K562 (cell line): ENCODE results near the gene MYO1D. TPM values are rescaled to one million over a fixed set of nuclear protein-coding genes. Genes with fewer than 3 reads are reported as not detected.

Experiments
- ATAC-seq: fragments of 200-7000 bp; cut with Tn5 transposase; 3 replicates; pipeline ENCODE4 v1.9.1; 2020; ENCODE audit warnings: moderate library complexity
- BruUV-seq: library from RNA; stranded (reverse); fragments of 400-500 nt; replicated peaks from 2 replicates; lab custom pipeline; 2021; lab: Mats Ljungman, UMichigan
- CTCF ChIA-PET: fragments of 300-600 bp; formaldehyde crosslinking; extraction: SDS; loops from one replicate; lab custom pipeline; 2021; ENCODE audit warnings: low intra/inter-chr PET ratio; lab: Yijun Ruan, JAX
- POLR2A ChIA-PET: fragments of 300-600, 350-650 bp; sonication (Branson Sonifier 250); formaldehyde crosslinking; extraction: SDS; loops from one replicate; lab custom pipeline; 2021; ENCODE audit warnings: antibody characterized with exemption, inconsistent platforms; lab: Yijun Ruan, JAX
- DNase-seq, 4 experiments: peaks; one replicate each; pipeline versions ENCODE4 v3.0.0 to v3.0.0-alpha.2; 2011 to 2018; ENCODE audit warnings: low spot score in 3 of 4, mixed read lengths in 3 of 4; ENCODE audit errors: extremely low read depth in 1 of 4
- FAIRE-seq: peaks from 2 replicates; lab custom pipeline; 2011; peaks lifted over from hg19 to GRCh38; lab: Jason Lieb, UNC
- H2AFZ ChIP-seq: 2 replicates; pipeline ENCODE4 v1.6.0; 2011; ENCODE audit warnings: low read depth, low read length, control low read depth, inconsistent platforms
- H3K27ac ChIP-seq: fragments of 200-600 bp; 3 replicates; pipeline ENCODE4 v1.8.0; 2011; ENCODE audit warnings: low read depth, mild to moderate bottlenecking, control low read depth, inconsistent platforms, low read length, moderate library complexity, mixed read lengths; ENCODE audit errors: extremely low read depth
- H3K27me3 ChIP-seq, 2 experiments: fragments of 300-600 bp in 1 of 2; 2 replicates in 1 of 2; 3 replicates in 1 of 2; pipeline versions ENCODE4 v1.6.0 to v1.8.0; 2011; ENCODE audit warnings: inconsistent platforms in 2 of 2, low read length in 2 of 2, mild to moderate bottlenecking in 1 of 2, mixed read lengths in 1 of 2, moderate library complexity in 1 of 2; ENCODE audit not compliant: control insufficient read depth in 2 of 2, insufficient read depth in 2 of 2
- H3K36me3 ChIP-seq: fragments of 300-600 bp; 3 replicates; pipeline ENCODE4 v1.8.0; 2011; ENCODE audit warnings: mild to moderate bottlenecking, low read length, inconsistent platforms; ENCODE audit not compliant: control insufficient read depth, insufficient read depth
- H3K4me1 ChIP-seq, 2 experiments: fragments of 200-600 bp in 1 of 2; replicated peaks in 1 of 2; 2 replicates in 1 of 2; 3 replicates in 1 of 2; pipeline versions ENCODE4 v1.5.1 to v1.8.0; 2011; ENCODE audit warnings: inconsistent platforms in 2 of 2, low read length in 2 of 2, mild to moderate bottlenecking in 1 of 2, mixed read lengths in 1 of 2, moderate library complexity in 1 of 2; ENCODE audit not compliant: control insufficient read depth in 2 of 2, insufficient read depth in 2 of 2
- H3K4me2 ChIP-seq: 2 replicates; pipeline ENCODE4 v1.6.1; 2011; ENCODE audit warnings: low read length, control low read depth, inconsistent platforms, mixed read lengths; ENCODE audit not compliant: insufficient read depth
- H3K4me3 ChIP-seq: fragments of 200-600 bp; sonication (generic), shearing (Covaris generic); 2 replicates; pipeline ENCODE4 v1.5.1; 2016; ENCODE audit warnings: control low read depth, inconsistent platforms
- H3K79me2 ChIP-seq: fragments of 200-600 bp; 3 replicates; pipeline ENCODE4 v1.8.0; 2011; ENCODE audit warnings: low read length, inconsistent platforms; ENCODE audit not compliant: control insufficient read depth, insufficient read depth
- H3K9ac ChIP-seq, 2 experiments: 2 replicates each; pipeline versions ENCODE4 v1.6.0 to v1.6.1; 2011; ENCODE audit warnings: low read depth in 2 of 2, low read length in 2 of 2, control low read depth in 1 of 2, inconsistent platforms in 1 of 2, mild to moderate bottlenecking in 1 of 2, mixed read lengths in 1 of 2; ENCODE audit not compliant: insufficient read depth in 1 of 2
- H3K9me1 ChIP-seq: one replicate; pipeline ENCODE4 v1.6.0; 2011; ENCODE audit warnings: inconsistent platforms, mild to moderate bottlenecking, low read length, moderate library complexity; ENCODE audit not compliant: control insufficient read depth, insufficient read depth
- H3K9me3 ChIP-seq: replicated peaks from 2 replicates; pipeline ENCODE4 v1.5.1; 2011; ENCODE audit warnings: low read depth, low read length, inconsistent platforms; ENCODE audit not compliant: control insufficient read depth, insufficient read depth
- H4K20me1 ChIP-seq: replicated peaks from 2 replicates; pipeline ENCODE4 v1.6.1; 2011; ENCODE audit warnings: low read length, inconsistent platforms, mixed read lengths; ENCODE audit not compliant: control insufficient read depth, insufficient read depth
- DDX20 ChIP-seq: fragments of 450-650 bp; IDR thresholded peaks from 2 replicates; pipeline ENCODE4 v1.6.1; 2016; ENCODE audit warnings: missing genetic modification characterization, low read depth, mild to moderate bottlenecking, missing compliant biosample characterization, moderate library complexity
- GMEB1 ChIP-seq: fragments of 250-450 bp; sonication (Bioruptor Pico); IDR thresholded peaks from 2 replicates; pipeline ENCODE4 v1.4.0; 2020; ENCODE audit warnings: mild to moderate bottlenecking
- IRF9 ChIP-seq: fragments of 450-650 bp; IDR thresholded peaks from 2 replicates; pipeline ENCODE4 v1.6.1; 2016; ENCODE audit warnings: missing biosample characterization, missing genetic modification characterization
- MTA2 ChIP-seq: fragments of 450-650 bp; IDR thresholded peaks from 2 replicates; pipeline ENCODE4 v1.6.1; 2016; ENCODE audit warnings: low read depth
- NONO ChIP-seq, 2 experiments: fragments of 200-400 bp in 1 of 2; fragments of 450-650 bp in 1 of 2; formaldehyde crosslinking in 1 of 2; IDR thresholded peaks; 2 replicates each; pipeline ENCODE4 v1.6.1; 2017; ENCODE audit warnings: low read depth in 2 of 2, mild to moderate bottlenecking in 2 of 2, moderate library complexity in 2 of 2, low read length in 1 of 2
- RFX5 ChIP-seq: IDR thresholded peaks from 2 replicates; pipeline ENCODE4 v1.6.1; 2011; ENCODE audit warnings: low read depth, mild to moderate bottlenecking, improper control_type of control experiment, low read length
- STAT5A ChIP-seq: IDR thresholded peaks from 2 replicates; pipeline ENCODE4 v1.6.1; 2012; ENCODE audit warnings: low read length, inconsistent platforms, borderline replicate concordance
- ZMIZ1 ChIP-seq, 2 experiments: fragments of 150-350 bp in 1 of 2; IDR thresholded peaks; 2 replicates each; pipeline ENCODE4 v1.6.1; 2012 to 2016; ENCODE audit warnings: low read depth in 2 of 2, low read length in 2 of 2, mild to moderate bottlenecking in 1 of 2, moderate library complexity in 1 of 2
- WGBS: fragments of 100-300 bp; shearing (Covaris generic); methylation state at CpG from one replicate; pipeline ENCODE4 v1.1.6; 2016; ENCODE audit warnings: low coverage, mixed read lengths; ENCODE audit not compliant: insufficient coverage; ENCODE audit errors: missing lambda C conversion rate; 5-methylcytosine and 5-hydroxymethylcytosine counted together
- in situ Hi-C: fragments of 300-500 bp; cut with MboI; formaldehyde crosslinking; loops from 4 replicates; pipeline ENCODE4 v1.15.0; 2018; ENCODE audit warnings: inconsistent platforms, mixed read lengths
- intact Hi-C: fragments of 100-400 bp; cut with micrococcal nuclease; formaldehyde crosslinking; loops from 2 replicates; pipeline ENCODE4 v1.14.2; 2022
- polyA plus RNA-seq, 8 experiments: library from polyadenylated mRNA; depleted of rRNA in 4 of 8; stranded (reverse) in 5 of 8; unstranded in 3 of 8; fragments of >200 nt; fragmentation: Nextera tagmentation in 2 of 8; fragmentation: Illumina TruSeq in 1 of 8; extraction: Ambion mirVana in 2 of 8; extraction: Trizol in 1 of 8; gene quantifications; 2 replicates each; pipeline versions ENCODE4 v1.2.1 to v1.2.3, GENCODE V29; 2011 to 2014; ENCODE audit warnings: inconsistent platforms in 1 of 8, missing spikeins in 1 of 8
- total RNA-seq, 7 experiments: library from RNA; depleted of rRNA in 6 of 7; stranded (reverse); fragments of >200 nt in 6 of 7; fragmentation: Illumina TruSeq in 2 of 7; extraction: Trizol in 2 of 7; gene quantifications; 2 replicates each; pipeline versions ENCODE4 v1.2.1 to v1.2.3, GENCODE V29; 2011 to 2021; ENCODE audit warnings: low replicate concordance in 1 of 7

The MYO1D gene
- total and polyA plus RNA-seq, 9 of the 15 experiments (the other 6 are each of a cell fraction or from before 2014, with no cell fraction given): 2.1 to 71.2 (median 45.4) TPM

GRCh38 chr17:32828822-32829221 lies 48.1 kb downstream of the MYO1D start:
- POLR2A ChIA-PET: interaction anchor here (0.8 to 1.5 kb wide), 7 partner anchors 10 to 31 kb away, joined by 3 to 7 read pairs (median 4); no protein-coding TSS in a partner anchor
- H3K4me1 ChIP-seq: peaks cover 7 to 24% of the 10 kb centered on the region in 2 experiments; a peak in 4 of 5 replicates
- H4K20me1 ChIP-seq: 0 out of 2 replicates have a peak, but pooled peaks cover 4% of the 10 kb centered on the region
- peak overlapping the region; percentile 22; the same call in 1 of the 2 replicates for H2AFZ ChIP-seq
- H3K79me2 ChIP-seq: peaks cover 74% of the 10 kb centered on the region
- H3K27me3 ChIP-seq: no peaks in the 10 kb centered on the region
- BruUV-seq: no TSS peak
- DNase-seq (no peak), ATAC-seq (peak; percentile 28), FAIRE-seq (peak; percentile 64)
- H3K36me3 ChIP-seq: no peaks in the 10 kb centered on the region
- CTCF ChIA-PET: no interaction called here
- peak overlapping the region in 1 of 2 experiments; percentile 35; a peak in 2 of 4 replicates for H3K9ac ChIP-seq
- intact Hi-C loops (no loop called here), in situ Hi-C loops (no loop called here)
- H3K27ac ChIP-seq: peak overlapping the region; percentile 20
- no peaks in the 10 kb centered on the region for H3K9me3 ChIP-seq
- H3K9me1 ChIP-seq: no peaks in the 10 kb centered on the region
- 0 out of 2 replicates have a peak overlapping the region, but pooled peaks have one; percentile 4 for H3K4me3 ChIP-seq
- no peak for TF ChIP-seq RFX5
- TF ChIP-seq GMEB1 (CRISPR knock-in tag): 0 out of 2 replicates have a peak, but pooled peaks have one; percentile 22
- no peak for TF ChIP-seq NONO (IDR thresholded peaks at IDR 0.05; ENCODE audit: low read depth in 2 of 2, low read length in 1 of 2)
- no peak for TF ChIP-seq MTA2
- no peak for TF ChIP-seq DDX20 (tag)
- TF ChIP-seq IRF9 (tag): no peak
- no peak for TF ChIP-seq STAT5A
- no peak for TF ChIP-seq ZMIZ1 (IDR thresholded peaks at IDR 0.05; ENCODE audit: low read depth in 2 of 2, low read length in 2 of 2)
- peak overlapping the region; percentile 83 for H3K4me2 ChIP-seq
- 7% methylated on average over 2 of the region's 2 CpGs for WGBS
